GM12878 (cell line): ENCODE results near the gene SYNGR2. TPM values are rescaled to one million over a fixed set of nuclear protein-coding genes. Genes with fewer than 3 reads are reported as not detected.

Experiments
- BMI1 ChIP-seq: fragments of 450-650 bp; IDR thresholded peaks from 2 replicates; pipeline ENCODE4 v1.6.1; 2016; ENCODE audit warnings: mild to moderate bottlenecking, moderate library complexity, borderline replicate concordance
- CHD1 ChIP-seq: IDR thresholded peaks from 2 replicates; pipeline ENCODE4 v1.6.1; 2012; ENCODE audit warnings: low read depth, low read length, improper control_type of control experiment
- CHD2 ChIP-seq: IDR thresholded peaks from 2 replicates; pipeline ENCODE4 v1.6.1; 2011; ENCODE audit warnings: low read depth, low read length, improper control_type of control experiment, borderline replicate concordance
- DPF2 ChIP-seq: fragments of 450-650 bp; IDR thresholded peaks from 2 replicates; pipeline ENCODE4 v1.6.1; 2017; ENCODE audit warnings: mild to moderate bottlenecking
- E4F1 ChIP-seq: fragments of 450-650 bp; IDR thresholded peaks from 2 replicates; pipeline ENCODE4 v1.6.1; 2018; ENCODE audit warnings: borderline replicate concordance, mild to moderate bottlenecking; ENCODE audit not compliant: partially characterized antibody
- EZH2 ChIP-seq: IDR thresholded peaks from 2 replicates; pipeline ENCODE4 v1.6.1; 2012; ENCODE audit warnings: low read depth, mild to moderate bottlenecking, control low read depth, inconsistent platforms, low read length, borderline replicate concordance; ENCODE audit not compliant: control insufficient read depth
- FOXK2 ChIP-seq: fragments of 450-650 bp; IDR thresholded peaks from 2 replicates; pipeline ENCODE4 v1.6.1; 2017; ENCODE audit warnings: mild to moderate bottlenecking, moderate library complexity
- JUND ChIP-seq: IDR thresholded peaks from 2 replicates; pipeline ENCODE4 v1.6.1; 2012; ENCODE audit warnings: low read depth, mild to moderate bottlenecking, low read length, improper control_type of control experiment, moderate library complexity
- KLF5 ChIP-seq: fragments of 450-650 bp; IDR thresholded peaks from 2 replicates; pipeline ENCODE4 v1.6.1; 2014; ENCODE audit warnings: mild to moderate bottlenecking; ENCODE audit not compliant: partially characterized antibody
- MEF2A ChIP-seq: IDR thresholded peaks from 2 replicates; pipeline ENCODE4 v1.6.1; 2011; ENCODE audit warnings: low read depth, mild to moderate bottlenecking, low read length, moderate library complexity; ENCODE audit not compliant: insufficient read depth
- MEF2B ChIP-seq: fragments of 450-650 bp; IDR thresholded peaks from 2 replicates; pipeline ENCODE4 v1.6.1; 2018; ENCODE audit warnings: mild to moderate bottlenecking, moderate library complexity; ENCODE audit not compliant: partially characterized antibody, poor library complexity, severe bottlenecking
- MTA2 ChIP-seq: fragments of 450-650 bp; IDR thresholded peaks from 2 replicates; pipeline ENCODE4 v1.6.1; 2016; ENCODE audit warnings: low read depth, mild to moderate bottlenecking, moderate library complexity
- MTA3 ChIP-seq: IDR thresholded peaks from 2 replicates; pipeline ENCODE4 v1.6.1; 2012; ENCODE audit warnings: low read length, inconsistent platforms, borderline replicate concordance
- NFYA ChIP-seq: IDR thresholded peaks from 2 replicates; pipeline ENCODE4 v1.6.1; 2011; ENCODE audit warnings: low read depth, mild to moderate bottlenecking, low read length, improper control_type of control experiment, borderline replicate concordance
- NRF1 ChIP-seq: conservative IDR thresholded peaks from 2 replicates; pipeline ENCODE4 v1.6.1; 2011; ENCODE audit warnings: mild to moderate bottlenecking, low read depth, low read length, improper control_type of control experiment
- POLR2AphosphoS2 ChIP-seq: IDR thresholded peaks from 2 replicates; pipeline ENCODE4 v1.6.1; 2011; ENCODE audit warnings: low read depth, mild to moderate bottlenecking, low read length, improper control_type of control experiment, moderate library complexity
- RFX5 ChIP-seq: IDR thresholded peaks from 2 replicates; pipeline ENCODE4 v1.6.1; 2011; ENCODE audit warnings: low read depth, low read length, improper control_type of control experiment
- SMARCA5 ChIP-seq: fragments of 450-650 bp; IDR thresholded peaks from 2 replicates; pipeline ENCODE4 v1.6.1; 2017; ENCODE audit warnings: mild to moderate bottlenecking
- SRF ChIP-seq, 2 experiments: IDR thresholded peaks; 2 replicates each; pipeline ENCODE4 v1.6.1; 2011; ENCODE audit warnings: low read depth in 2 of 2, low read length in 2 of 2, mild to moderate bottlenecking in 1 of 2, moderate library complexity in 1 of 2
- TCF3 ChIP-seq: IDR thresholded peaks from 2 replicates; pipeline ENCODE4 v1.6.1; 2012; ENCODE audit warnings: low read depth, mild to moderate bottlenecking, low read length, borderline replicate concordance; ENCODE audit not compliant: insufficient read depth
- ZNF687 ChIP-seq: fragments of 450-650 bp; IDR thresholded peaks from 2 replicates; pipeline ENCODE4 v1.6.1; 2017; ENCODE audit warnings: mild to moderate bottlenecking, moderate library complexity
- polyA plus RNA-seq, 11 experiments: library from polyadenylated mRNA; depleted of rRNA in 4 of 11; unstranded in 6 of 11; stranded (reverse) in 5 of 11; fragments of >200 nt; fragmentation: Nextera tagmentation in 4 of 11; fragmentation: Illumina TruSeq in 1 of 11; extraction: Ambion mirVana in 4 of 11; extraction: Trizol in 1 of 11; gene quantifications; 1 replicate in 1 of 11; 2 replicates in 10 of 11; pipeline versions ENCODE4 v1.2.1 to v1.2.3, GENCODE V29; 2011 to 2016; ENCODE audit warnings: inconsistent platforms in 2 of 11, missing spikeins in 2 of 11, low read depth in 1 of 11
- total RNA-seq, 4 experiments: library from RNA; depleted of rRNA in 3 of 4; stranded (reverse); fragments of >200 nt in 3 of 4; fragmentation: Illumina TruSeq in 1 of 4; extraction: Trizol in 1 of 4; gene quantifications; 2 replicates each; pipeline versions ENCODE4 v1.2.1 to v1.2.3, GENCODE V29; 2013 to 2021

SYNGR2 gene
- total and polyA plus RNA-seq, 10 of the 15 experiments (the other 5 are each of a cell fraction or from before 2014, with no cell fraction given) = 4.4 to 529 (median 261) TPM

GRCh38 chr17:78137392-78138203 is 30.8 kb upstream of the SYNGR2 start (continued):
- TF ChIP-seq E4F1 = no peak
- TF ChIP-seq MEF2B = peak; percentile 10
- no peak for TF ChIP-seq MTA3
- TF ChIP-seq MEF2A = no peak
- no peak for TF ChIP-seq FOXK2
- no peak for TF ChIP-seq EZH2
- TF ChIP-seq NRF1 = no peak
- TF ChIP-seq MTA2 = no peak
- TF ChIP-seq NFYA = no peak
- TF ChIP-seq BMI1 = no peak
- 0 out of 2 replicates have a peak, but pooled peaks have one; percentile 8 for TF ChIP-seq ZNF687
- no peak for TF ChIP-seq RFX5
- peak; percentile 40; the same call in 1 of the 2 replicates for TF ChIP-seq POLR2AphosphoS2
- 0 out of 2 replicates have a peak, but pooled peaks have one; percentile 22 for TF ChIP-seq TCF3
- TF ChIP-seq CHD1 = no peak
- TF ChIP-seq JUND = no peak
- TF ChIP-seq CHD2 = no peak
- peak; percentile 84 for TF ChIP-seq SMARCA5
- no peak for TF ChIP-seq SRF (IDR thresholded peaks at IDR 0.05; ENCODE audit: low read depth in 2 of 2, low read length in 2 of 2)
- peak; percentile 53; the same call in 1 of the 2 replicates for TF ChIP-seq DPF2
- peak; percentile 10 for TF ChIP-seq KLF5
